NT2/D1 (cell line): Measurements from ENCODE around the gene FGF6.

Experiments
- YY1 ChIP-seq: IDR thresholded peaks from 2 replicates; pipeline ENCODE4 v1.6.1; 2011; ENCODE audit not compliant: insufficient read length, insufficient read depth
- ZNF274 ChIP-seq: IDR thresholded peaks from 2 replicates; pipeline ENCODE4 v1.6.1; 2011; ENCODE audit warnings: mild to moderate bottlenecking, low read depth, low read length

DNA sequence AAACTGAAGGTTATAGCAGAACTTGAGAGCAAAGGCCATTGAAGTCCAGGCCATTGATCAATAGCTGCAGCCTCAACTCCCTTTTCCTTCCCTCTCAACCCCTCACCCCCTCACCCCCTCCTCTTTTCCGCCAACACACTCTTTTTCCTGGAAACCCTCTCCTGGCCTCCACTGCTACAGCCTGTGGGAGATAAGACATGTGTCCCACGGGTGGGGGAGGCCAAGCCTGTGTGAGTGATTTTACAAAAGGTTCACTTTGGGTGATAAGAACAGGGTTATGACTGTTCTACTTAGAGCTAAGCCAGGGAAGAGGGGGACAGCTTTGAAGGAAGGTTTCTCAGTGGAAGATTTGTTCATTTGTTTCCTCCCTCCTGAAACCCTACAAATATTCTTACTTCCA is 57.0 kb downstream of the FGF6 start:
- no peak for TF ChIP-seq YY1
- no peak for TF ChIP-seq ZNF274
